Measurements from ENCODE around the gene MPHOSPH6.

MPHOSPH6 gene

DNA sequence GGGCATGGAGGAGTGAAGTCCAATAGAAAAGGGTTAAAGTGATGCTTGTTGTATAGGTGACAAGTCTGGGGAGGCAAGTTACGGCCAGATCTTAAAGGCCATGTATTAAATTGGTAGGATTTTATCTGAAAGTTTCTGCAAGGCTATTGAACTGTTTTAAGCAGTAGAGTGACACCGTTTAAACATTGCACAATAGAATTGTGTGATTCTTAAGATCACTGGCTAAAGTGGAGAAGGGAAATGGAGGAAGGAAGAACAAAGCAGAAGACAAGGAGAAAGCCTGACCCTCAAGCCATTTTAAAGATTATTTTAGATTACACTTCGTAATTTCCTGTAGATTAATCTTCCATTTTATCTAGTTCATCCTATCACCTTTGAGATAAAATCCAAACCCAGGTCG lies 5.6 kb upstream of the MPHOSPH6 start:
- no peak overlapping the region for H3K4me3 ChIP-seq (ENCODE audit: low read depth, low read length)
- TF ChIP-seq, protein P1, sequence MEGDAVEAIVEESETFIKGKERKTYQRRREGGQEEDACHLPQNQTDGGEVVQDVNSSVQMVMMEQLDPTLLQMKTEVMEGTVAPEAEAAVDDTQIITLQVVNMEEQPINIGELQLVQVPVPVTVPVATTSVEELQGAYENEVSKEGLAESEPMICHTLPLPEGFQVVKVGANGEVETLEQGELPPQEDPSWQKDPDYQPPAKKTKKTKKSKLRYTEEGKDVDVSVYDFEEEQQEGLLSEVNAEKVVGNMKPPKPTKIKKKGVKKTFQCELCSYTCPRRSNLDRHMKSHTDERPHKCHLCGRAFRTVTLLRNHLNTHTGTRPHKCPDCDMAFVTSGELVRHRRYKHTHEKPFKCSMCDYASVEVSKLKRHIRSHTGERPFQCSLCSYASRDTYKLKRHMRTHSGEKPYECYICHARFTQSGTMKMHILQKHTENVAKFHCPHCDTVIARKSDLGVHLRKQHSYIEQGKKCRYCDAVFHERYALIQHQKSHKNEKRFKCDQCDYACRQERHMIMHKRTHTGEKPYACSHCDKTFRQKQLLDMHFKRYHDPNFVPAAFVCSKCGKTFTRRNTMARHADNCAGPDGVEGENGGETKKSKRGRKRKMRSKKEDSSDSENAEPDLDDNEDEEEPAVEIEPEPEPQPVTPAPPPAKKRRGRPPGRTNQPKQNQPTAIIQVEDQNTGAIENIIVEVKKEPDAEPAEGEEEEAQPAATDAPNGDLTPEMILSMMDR (IDR thresholded peaks at IDR 0.05; ENCODE audit: low read depth, low read length) = no peak

DNA sequence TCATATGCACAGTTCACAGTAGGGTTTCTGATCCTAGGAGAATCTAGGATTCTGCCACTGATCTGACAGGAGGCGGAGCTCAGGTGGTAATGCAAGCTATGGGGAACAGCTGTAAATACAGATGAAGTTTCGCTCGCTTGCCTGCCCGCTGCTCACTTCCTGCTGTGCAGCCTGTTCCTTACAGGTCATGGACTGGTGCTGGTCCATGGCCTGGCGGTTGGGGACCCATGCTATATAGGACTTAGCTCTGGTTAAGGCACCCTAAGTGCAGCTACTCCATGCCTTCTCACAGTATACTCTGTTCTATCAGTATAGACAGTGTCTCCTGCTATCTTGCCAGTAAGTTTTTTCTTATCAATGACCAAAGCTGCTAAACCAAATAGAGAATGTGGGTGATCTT lies 2.4 kb downstream of the MPHOSPH6 start:
- H3K4me3 ChIP-seq (ENCODE audit: low read depth, low read length) = no peak overlapping the region; the same call in 1 of the 2 replicates
- TF ChIP-seq, protein P1 (IDR thresholded peaks at IDR 0.05; ENCODE audit: low read depth, low read length) = no peak

DNA sequence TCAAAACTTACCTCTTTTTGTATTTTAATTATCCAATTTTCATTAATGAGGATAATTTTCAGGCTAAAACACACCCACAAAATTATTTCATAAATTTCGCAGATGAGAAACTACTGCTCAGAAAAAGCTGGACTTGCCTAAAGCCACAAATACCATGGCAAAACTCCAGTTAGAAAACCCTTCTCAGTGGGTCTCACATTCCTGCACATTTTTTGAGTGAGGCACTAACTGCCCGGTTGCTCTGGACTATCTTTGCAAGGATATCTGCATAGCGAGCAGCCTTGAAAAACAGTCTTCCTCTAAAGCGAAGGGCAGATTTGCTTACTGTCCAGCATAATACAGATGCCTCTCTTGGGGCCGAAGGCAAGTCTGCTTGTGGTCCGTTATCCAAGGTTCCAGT lies 9.8 kb downstream of the MPHOSPH6 start:
- TF ChIP-seq, protein P1 (IDR thresholded peaks at IDR 0.05; ENCODE audit: low read depth, low read length) = no peak
- no peak overlapping the region for H3K4me3 ChIP-seq (ENCODE audit: low read depth, low read length)

DNA sequence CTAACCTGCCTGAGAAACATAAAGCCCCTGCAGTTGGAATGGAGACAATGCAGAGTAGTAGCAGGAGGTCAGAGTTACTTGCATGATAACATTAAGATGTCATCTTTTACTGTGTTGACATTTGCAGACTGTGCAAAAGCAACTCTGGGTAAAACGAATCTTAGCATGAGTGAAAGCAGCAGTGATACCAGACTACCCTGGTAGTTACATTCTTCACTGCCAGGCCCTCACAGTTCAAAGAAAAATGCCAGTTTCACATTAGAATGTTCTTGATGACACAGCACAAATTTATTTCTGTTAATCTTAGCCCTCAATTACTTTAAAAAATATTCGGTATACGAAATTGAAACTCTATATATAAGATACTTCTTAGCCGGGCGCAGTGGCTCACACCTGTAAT lies 12.2 kb downstream of the MPHOSPH6 start:
- TF ChIP-seq, protein P1 (IDR thresholded peaks at IDR 0.05; ENCODE audit: low read depth, low read length) = no peak
- H3K4me3 ChIP-seq (ENCODE audit: low read depth, low read length) = no peak overlapping the region

DNA sequence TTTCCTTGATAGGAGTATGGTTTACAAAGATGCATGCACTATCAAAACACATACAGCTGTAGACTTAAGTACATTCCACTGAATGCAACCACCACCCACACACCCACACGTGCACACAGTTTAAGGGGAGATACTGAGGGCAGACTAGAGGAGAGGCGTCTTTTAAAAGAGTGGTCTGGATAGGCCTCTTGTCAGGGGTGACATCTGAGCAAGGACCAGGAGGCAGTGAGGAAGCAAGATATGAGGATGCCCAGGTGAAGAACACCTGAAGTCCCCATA lies 12.6 kb downstream of the MPHOSPH6 start:
- no peak overlapping the region for H3K4me3 ChIP-seq (ENCODE audit: low read depth, low read length)
- TF ChIP-seq, protein P1 (IDR thresholded peaks at IDR 0.05; ENCODE audit: low read depth, low read length) = no peak

DNA sequence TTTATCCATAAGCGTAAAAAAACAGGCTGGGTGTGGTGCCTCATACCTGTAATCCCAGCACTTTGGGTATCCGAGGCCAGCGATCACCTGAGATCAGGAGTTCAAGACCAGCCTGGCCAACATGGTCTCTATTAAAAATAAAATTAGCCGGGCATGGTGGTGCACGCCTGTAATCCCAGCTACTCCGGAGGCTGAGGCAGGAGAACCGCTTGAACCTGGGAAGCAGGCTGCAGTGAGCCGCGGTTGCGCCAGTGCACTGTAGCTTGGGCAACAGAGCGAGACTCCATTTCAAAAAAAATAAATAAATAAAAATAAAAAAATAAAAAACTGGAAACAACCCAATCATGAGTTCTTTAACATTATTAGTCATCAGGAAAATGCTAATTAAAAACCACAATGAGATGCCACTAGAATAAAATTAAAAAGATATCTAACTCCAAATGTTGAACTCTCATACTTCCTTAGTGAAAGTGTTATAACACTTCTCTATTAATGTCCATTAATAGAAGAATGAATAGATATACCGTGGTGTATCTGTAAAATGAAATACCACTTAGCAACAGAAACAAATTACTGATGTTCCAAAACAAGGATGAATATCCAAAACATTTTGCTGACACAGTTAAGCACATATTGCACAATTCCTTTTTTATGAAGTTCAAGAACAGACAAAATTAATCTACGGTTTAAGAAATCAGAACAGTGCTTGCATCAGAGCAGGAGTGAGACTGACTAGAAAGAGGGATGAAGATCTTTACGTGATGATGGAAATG lies 13.1 kb downstream of the MPHOSPH6 start:
- H3K4me3 ChIP-seq (ENCODE audit: low read depth, low read length) = no peak overlapping the region
- TF ChIP-seq, protein P1 (IDR thresholded peaks at IDR 0.05; ENCODE audit: low read depth, low read length) = no peak

DNA sequence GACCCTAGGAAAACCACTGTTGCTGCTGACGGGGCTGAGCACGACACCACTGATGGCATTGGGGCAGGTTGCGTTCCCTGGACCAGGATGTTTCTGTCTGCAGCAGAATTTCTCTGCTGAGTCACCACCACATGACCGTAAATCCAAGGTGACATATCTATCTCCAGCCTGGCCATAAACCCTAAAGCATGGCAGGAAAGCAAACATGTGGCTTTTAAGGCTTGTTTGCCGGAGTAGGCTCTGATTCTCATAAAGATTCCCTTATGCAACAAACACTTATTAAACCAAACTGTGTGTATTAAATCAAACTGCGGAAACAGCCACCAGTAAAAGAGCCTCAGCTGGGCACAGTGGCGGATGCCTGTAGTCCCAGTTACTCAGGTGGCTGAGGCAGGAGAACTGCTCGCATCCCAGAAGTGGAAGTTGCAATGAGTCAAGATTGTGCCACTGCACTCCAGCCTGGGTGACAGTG lies 17.3 kb downstream of the MPHOSPH6 start:
- no peak overlapping the region for H3K4me3 ChIP-seq (ENCODE audit: low read depth, low read length)
- TF ChIP-seq, protein P1 (IDR thresholded peaks at IDR 0.05; ENCODE audit: low read depth, low read length) = no peak

Data from WI38 (cell line).